Stimulated activated CD8-positive, alpha-beta memory T cell treated with anti-CD3 and anti-CD28 coated beads, Interleukin-15, amount 100 ng/mL, for 24 hours (primary cell): ENCODE results near the gene KLHL22.
A peak's percentile ranks its signal among the peaks of the same experiment; 100 is the strongest.

ENCODE experiments used
- DNase-seq: peaks from one replicate; pipeline ENCODE4 v3.0.0-alpha.2; 2020; ENCODE audit warnings: low read depth

KLHL22 gene

GRCh38 chr22:20432244-20432686, 63.3 kb downstream of the KLHL22 start:
- no peak for DNase-seq

GRCh38 chr22:20431511-20432192, 63.9 kb downstream of the KLHL22 start:
- DNase-seq, result no peak

- DNase-seq, result no peak
Measured at GRCh38 chr22:20430720-20431510, 64.7 kb downstream of the KLHL22 start.

GRCh38 chr22:20430101-20430719, 65.4 kb downstream of the KLHL22 start:
- no peak for DNase-seq

GRCh38 chr22:20429254-20430100, 66.1 kb downstream of the KLHL22 start:
- DNase-seq, result peak; percentile 53

GRCh38 chr22:20428496-20429253, 66.9 kb downstream of the KLHL22 start:
- DNase-seq, result no peak

- DNase-seq, result no peak
Measured at GRCh38 chr22:20427945-20428417, 67.6 kb downstream of the KLHL22 start.

GRCh38 chr22:20427104-20427944, 68.3 kb downstream of the KLHL22 start:
- no peak for DNase-seq

GRCh38 chr22:20426259-20426615, 69.4 kb downstream of the KLHL22 start:
- DNase-seq, result no peak

GRCh38 chr22:20425566-20426258, 69.9 kb downstream of the KLHL22 start:
- DNase-seq, result no peak

GRCh38 chr22:20424932-20425565, 70.5 kb downstream of the KLHL22 start:
- no peak for DNase-seq

GRCh38 chr22:20424568-20424931, 71.0 kb downstream of the KLHL22 start:
- DNase-seq, result no peak

- no peak for DNase-seq
Measured at GRCh38 chr22:20423906-20424551, 71.6 kb downstream of the KLHL22 start.

- DNase-seq, result no peak
Measured at GRCh38 chr22:20423008-20423905, 72.3 kb downstream of the KLHL22 start.

GRCh38 chr22:20422271-20423007, 73.2 kb downstream of the KLHL22 start:
- no peak for DNase-seq

GRCh38 chr22:20421507-20421874, 74.1 kb downstream of the KLHL22 start:
- no peak for DNase-seq
